Activated CD4-positive, alpha-beta T cell treated with anti-CD3 and anti-CD28 coated beads, Interleukin-2, amount 50 U/mL, for 48 hours (primary cell): Measurements from ENCODE around the gene ATG16L2.
"Not testable (repeated sequence)": the region's sequence is repeated elsewhere in the genome, so short reads cannot be mapped to it uniquely, and the experiment has no call there.

Experiments used
- DNase-seq, 2 experiments: peaks; one replicate each; pipeline ENCODE4 v3.0.0-alpha.2; 2020

The ATG16L2 gene

GRCh38 chr11:72805216-72805615, 9.0 kb upstream of the ATG16L2 start:
- DNase-seq: no peak

GRCh38 chr11:72806378-72806777, 7.8 kb upstream of the ATG16L2 start:
- not testable (repeated sequence) for DNase-seq

GRCh38 chr11:72807021-72807693, 7.1 kb upstream of the ATG16L2 start:
- DNase-seq: no peak

GRCh38 chr11:72807792-72808191, 6.4 kb upstream of the ATG16L2 start:
- DNase-seq: no peak

- no peak for DNase-seq
Observed at GRCh38 chr11:72808331-72808798, 5.8 kb upstream of the ATG16L2 start.

- DNase-seq: not testable (repeated sequence)
Observed at GRCh38 chr11:72811686-72812085, 2.5 kb upstream of the ATG16L2 start.

GRCh38 chr11:72812604-72812966, 1.6 kb upstream of the ATG16L2 start:
- DNase-seq: no peak

GRCh38 chr11:72812967-72813739, 1.1 kb upstream of the ATG16L2 start:
- DNase-seq: peak; percentile 79 to 84

- peak; percentile 82 to 86 for DNase-seq
Observed at GRCh38 chr11:72813740-72814285, 398 bp upstream of the ATG16L2 start.

GRCh38 chr11:72815110-72815618, 953 bp downstream of the ATG16L2 start:
- DNase-seq: peak in 1 of 2 experiments; percentile 20

- no peak for DNase-seq
Observed at GRCh38 chr11:72816404-72816990, 2.3 kb downstream of the ATG16L2 start.

GRCh38 chr11:72817966-72818365, 3.8 kb downstream of the ATG16L2 start:
- DNase-seq: no peak

- DNase-seq: no peak
Observed at GRCh38 chr11:72818971-72819370, 4.8 kb downstream of the ATG16L2 start.

- DNase-seq: no peak
Observed at GRCh38 chr11:72820439-72821139, 6.4 kb downstream of the ATG16L2 start.

- no peak for DNase-seq
Observed at GRCh38 chr11:72821221-72821919, 7.2 kb downstream of the ATG16L2 start.

GRCh38 chr11:72821920-72822799, 7.9 kb downstream of the ATG16L2 start:
- DNase-seq: peak; percentile 88 to 89

- no peak for DNase-seq
Observed at GRCh38 chr11:72823105-72823804, 9.0 kb downstream of the ATG16L2 start.

- DNase-seq: no peak
Observed at GRCh38 chr11:72824020-72824419, 9.8 kb downstream of the ATG16L2 start.

- DNase-seq: no peak
Observed at GRCh38 chr11:72824811-72825505, 10.7 kb downstream of the ATG16L2 start.

GRCh38 chr11:72825661-72826060, 11.4 kb downstream of the ATG16L2 start:
- DNase-seq: no peak
